Coronary artery (tissue), 2 donors: ENCODE data around the gene SRM.
"Not testable (repeated sequence)": the region's sequence is repeated elsewhere in the genome, so short reads cannot be mapped to it uniquely, and the experiment has no call there.

Experiments
- DNase-seq: peaks from one replicate; pipeline ENCODE4 v3.0.0-alpha.2; 2017; ENCODE audit warnings: low spot score
- H3K27ac ChIP-seq, 2 donors: fragments of 200-600 bp; sonication (generic); one replicate each; pipeline ENCODE4 v1.5.1; 2016 to 2019
- H3K4me3 ChIP-seq: fragments of 200-600 bp; sonication (generic); 2 replicates; pipeline ENCODE4 v1.5.1; 2016; ENCODE audit warnings: mild to moderate bottlenecking, moderate library complexity
- TF ChIP-seq, protein P1 (sequence below): fragments of 200-600 bp; sonication (generic); IDR thresholded peaks from one replicate; pipeline ENCODE4 v1.5.1; 2019; ENCODE audit warnings: antibody characterized with exemption

SRM gene

DNA sequence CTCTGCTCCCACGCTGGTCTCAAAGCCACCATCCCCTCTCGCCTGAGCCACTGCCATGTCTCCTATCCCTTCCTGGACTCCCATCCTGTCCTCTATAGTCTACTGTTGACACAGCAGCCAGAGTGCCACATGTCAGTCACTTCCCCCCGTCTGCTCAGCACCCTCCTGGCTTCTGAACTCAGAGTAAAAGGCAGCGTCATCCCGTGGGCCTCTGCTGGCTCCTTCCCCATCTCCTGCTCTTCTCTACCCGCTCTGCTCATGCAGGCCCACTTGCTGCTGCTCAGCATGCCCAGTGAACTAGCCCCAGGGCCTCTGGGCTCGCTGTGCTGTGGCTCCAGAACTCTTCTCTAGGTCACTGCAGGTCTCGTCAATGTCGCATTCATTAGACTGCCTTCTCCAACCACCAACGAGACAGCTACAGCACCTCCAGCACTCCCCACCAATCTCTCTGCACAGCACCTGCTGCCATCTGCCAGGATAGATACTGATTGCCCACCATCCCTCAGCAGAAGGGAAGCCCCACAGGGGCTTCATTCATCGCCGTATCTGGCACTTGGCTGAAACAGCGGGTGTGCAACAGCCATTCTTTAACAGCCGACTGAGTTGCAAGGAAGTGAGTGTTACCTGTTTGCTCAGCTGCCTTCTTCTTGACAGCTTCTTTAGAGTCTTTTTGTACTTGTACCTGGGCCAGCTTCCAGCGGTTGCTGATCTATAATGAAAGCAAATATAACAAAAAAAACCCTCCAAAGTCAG lies 11.8 kb upstream of the SRM start:
- DNase-seq: no peak

DNA sequence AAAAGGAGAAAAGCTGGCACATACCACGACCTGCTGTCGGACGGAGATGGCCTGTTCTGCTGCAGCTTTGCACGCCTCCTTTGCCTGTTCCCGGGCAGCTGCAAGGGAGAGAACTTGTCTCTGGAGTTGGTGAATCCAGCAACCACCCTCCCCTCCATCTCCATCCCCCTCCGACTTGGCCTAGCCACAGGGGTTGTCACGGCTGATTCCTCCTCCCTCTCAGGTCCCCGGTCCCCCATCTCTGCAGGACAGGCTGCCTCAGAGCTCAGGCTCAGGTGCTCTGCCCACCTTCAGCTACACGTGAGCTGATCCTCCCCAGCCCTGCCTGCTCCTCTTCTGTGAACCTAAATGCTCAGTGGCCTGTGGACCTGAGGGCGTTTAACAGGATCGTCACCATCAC lies 11.1 kb upstream of the SRM start:
- DNase-seq: no peak
- no peak overlapping the region for H3K27ac ChIP-seq
- TF ChIP-seq, protein P1, sequence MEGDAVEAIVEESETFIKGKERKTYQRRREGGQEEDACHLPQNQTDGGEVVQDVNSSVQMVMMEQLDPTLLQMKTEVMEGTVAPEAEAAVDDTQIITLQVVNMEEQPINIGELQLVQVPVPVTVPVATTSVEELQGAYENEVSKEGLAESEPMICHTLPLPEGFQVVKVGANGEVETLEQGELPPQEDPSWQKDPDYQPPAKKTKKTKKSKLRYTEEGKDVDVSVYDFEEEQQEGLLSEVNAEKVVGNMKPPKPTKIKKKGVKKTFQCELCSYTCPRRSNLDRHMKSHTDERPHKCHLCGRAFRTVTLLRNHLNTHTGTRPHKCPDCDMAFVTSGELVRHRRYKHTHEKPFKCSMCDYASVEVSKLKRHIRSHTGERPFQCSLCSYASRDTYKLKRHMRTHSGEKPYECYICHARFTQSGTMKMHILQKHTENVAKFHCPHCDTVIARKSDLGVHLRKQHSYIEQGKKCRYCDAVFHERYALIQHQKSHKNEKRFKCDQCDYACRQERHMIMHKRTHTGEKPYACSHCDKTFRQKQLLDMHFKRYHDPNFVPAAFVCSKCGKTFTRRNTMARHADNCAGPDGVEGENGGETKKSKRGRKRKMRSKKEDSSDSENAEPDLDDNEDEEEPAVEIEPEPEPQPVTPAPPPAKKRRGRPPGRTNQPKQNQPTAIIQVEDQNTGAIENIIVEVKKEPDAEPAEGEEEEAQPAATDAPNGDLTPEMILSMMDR: no peak

More for the DNA sequence above, 11.8 kb upstream of the SRM start:
- H3K4me3 ChIP-seq: no peak overlapping the region
- no peak overlapping the region for H3K27ac ChIP-seq
- TF ChIP-seq, protein P1: no peak

DNA sequence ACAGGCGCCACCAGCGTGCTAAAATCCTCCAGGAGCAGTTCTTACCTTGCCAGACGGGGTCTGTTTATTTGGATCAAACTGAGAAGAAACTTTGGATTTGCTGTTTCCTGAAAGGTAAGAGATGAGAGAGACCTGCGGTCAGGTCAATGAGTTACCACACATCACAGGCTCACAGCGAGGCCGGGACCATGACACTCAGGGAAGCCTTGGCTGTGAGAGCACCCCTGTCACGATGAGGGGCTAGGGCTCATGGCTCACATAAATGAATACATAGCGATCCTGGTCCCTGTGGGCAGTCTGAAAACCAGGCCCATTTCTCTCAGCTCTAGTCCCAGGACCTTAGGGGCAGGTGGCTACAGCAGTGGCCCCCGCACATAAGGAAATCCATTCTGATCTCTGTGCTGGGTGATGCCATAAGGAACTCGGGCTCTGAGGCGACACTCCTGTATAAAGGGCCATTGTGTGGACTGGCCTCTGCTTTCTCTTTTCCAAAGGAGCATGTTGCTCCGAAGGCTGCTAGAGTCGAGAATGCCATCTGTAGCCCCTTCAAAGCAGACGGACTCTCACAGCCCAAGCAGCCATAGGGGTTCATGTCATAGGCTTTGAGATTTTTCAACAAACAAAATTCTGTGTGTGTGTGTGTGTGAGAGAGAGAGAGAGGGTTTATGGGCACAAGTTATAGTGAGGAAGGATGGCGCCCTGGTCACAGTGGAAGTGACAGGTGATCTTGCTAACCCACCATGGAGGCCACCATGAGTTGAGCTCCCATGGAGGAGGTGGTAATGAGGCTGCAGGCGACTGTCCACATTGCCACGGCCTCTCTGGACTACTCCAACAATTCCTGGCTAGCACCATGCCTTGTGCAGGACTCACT lies 9.0 kb upstream of the SRM start:
- TF ChIP-seq, protein P1: no peak
- no peak for DNase-seq
- Histone ChIP-seq H3K4me3 (no peak overlapping the region), H3K27ac (no peak overlapping the region)

More for the DNA sequence above, 11.1 kb upstream of the SRM start:
- H3K4me3 ChIP-seq: no peak overlapping the region

DNA sequence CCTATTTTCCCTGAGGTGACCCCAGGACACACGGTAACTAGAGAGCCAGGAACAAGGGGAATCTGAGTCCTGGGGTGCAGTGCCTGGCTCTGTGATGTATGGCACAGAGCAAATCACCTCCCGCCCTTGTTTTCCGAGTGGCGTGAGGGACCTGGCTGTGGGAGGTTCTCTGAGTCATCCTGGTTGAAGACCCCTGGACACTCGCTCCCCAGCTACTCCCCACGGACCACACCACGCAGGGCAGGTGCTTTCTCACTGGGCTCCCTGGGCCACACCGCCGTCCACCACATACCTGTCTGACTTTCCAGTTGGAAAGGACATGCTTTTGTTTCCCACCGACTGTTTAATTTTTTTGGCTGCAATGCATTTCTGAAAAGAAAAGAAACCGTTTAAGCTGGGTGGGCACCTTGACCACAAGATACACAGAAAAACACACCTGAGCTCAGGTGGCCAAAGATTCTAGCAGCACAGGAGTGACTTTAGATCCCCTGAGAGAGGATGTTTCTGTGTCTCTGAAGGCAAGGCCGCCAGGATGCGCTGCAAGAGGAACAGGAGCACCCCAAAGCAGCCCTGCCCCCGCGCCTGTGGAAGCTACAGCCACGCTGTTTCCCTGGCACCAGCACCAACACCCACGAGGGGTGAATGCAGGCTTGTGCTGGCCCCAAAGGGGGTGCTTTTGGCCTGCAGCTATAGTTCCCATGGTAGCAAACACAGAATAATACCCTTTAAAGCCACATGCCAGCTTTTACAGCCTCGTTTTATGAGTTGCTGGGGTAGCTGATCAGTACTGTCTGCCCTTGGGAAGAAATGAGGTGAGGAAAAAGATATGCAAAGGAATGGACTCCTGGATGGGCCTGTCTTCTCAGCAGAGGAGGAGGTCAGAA lies 8.1 kb upstream of the SRM start:
- no peak overlapping the region for H3K4me3 ChIP-seq
- TF ChIP-seq, protein P1: no peak
- DNase-seq: no peak
- H3K27ac ChIP-seq: no peak overlapping the region

DNA sequence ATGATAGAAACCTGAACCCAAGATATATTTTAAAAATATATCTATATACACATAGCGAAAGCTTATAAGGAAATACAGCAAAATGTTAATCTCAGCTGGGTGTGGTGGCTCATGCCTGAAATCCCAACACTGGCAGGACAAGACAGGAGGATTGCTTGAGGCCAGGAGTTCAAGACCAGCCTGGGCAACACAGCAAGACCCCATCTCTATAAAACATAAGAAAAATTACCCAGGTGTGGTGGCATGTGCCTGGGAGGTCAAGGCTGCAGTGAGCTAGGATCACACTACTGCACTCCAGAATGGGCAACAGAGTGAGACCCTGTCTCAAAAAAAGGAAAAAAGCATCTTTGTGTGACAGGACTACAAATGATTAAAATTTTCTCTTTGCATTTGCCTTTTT lies 6.0 kb upstream of the SRM start:
- TF ChIP-seq, protein P1: no peak
- no peak overlapping the region for H3K27ac ChIP-seq
- H3K4me3 ChIP-seq: no peak overlapping the region
- DNase-seq: no peak

DNA sequence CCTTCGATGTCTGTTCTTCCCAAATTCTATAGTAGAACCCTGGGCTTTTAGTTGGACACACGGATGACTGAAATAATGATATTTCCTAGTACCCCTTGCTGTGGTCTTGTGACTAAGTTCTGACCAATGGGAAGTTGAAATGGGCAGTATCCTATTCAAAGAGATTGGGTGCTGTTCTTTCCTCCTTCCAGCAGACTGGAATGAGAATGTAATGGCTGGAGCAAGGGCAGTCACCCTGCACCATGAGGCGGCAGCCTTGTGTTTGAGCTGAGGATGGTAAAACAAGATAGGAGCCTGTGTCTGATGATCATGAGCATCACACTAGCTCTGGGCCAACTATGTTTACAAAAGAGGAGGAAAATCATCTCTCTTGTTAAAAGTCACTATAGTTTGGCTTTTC lies 5.1 kb upstream of the SRM start:
- Histone ChIP-seq H3K27ac (no peak overlapping the region), H3K4me3 (no peak overlapping the region)
- TF ChIP-seq, protein P1: no peak
- no peak for DNase-seq

DNA sequence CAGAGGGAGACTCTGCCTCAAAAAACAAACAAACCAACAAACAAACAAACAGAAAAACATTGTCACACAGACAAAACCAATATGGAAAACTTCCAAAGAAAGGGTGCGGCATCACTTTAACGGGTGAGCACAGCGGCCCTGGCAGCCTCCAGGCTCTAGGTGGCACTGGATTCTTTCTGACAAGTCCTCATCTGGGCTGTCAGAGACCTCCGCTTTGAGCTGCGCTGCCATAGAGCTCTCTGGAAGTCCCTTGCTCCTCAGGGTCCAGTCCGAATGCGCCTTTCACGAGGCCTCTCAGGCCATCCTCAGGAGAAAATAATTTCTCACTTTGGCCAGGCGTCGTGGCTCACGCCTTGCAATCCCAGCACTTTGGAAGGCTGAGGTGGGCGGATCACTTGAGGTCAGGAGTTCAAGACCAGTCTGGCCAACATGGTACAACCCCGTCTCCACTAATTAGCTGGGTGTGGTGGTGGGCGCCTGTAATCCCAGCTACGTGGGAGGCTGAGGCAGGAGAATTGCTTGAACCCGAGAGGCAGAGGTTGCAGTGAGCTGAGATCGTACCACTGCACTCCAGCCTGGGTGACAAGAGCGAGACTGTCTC lies 4.2 kb upstream of the SRM start:
- DNase-seq, H3K4me3 ChIP-seq, H3K27ac ChIP-seq: not testable (repeated sequence)
